Activated B cell treated with CpG ODN at 0.5 μM for 24 hours (primary cell): Measurements from ENCODE around the gene YAF2. TPM values are rescaled to one million over a fixed set of nuclear protein-coding genes. Genes with fewer than 3 reads are reported as not detected.
"Not testable (repeated sequence)": the region's sequence is repeated elsewhere in the genome, so short reads cannot be mapped to it uniquely, and the experiment has no call there.

Source experiments
- ATAC-seq: fragments of 200-7000 bp; cut with Tn5 transposase; one replicate; pipeline ENCODE4 v1.10.0; 2021; ENCODE audit warnings: low read depth, mild to moderate bottlenecking, moderate library complexity
- CTCF ChIA-PET: fragments of 350-600 bp; sonication (Branson Sonifier 250); formaldehyde crosslinking; loops from one replicate; lab custom pipeline; 2021; ENCODE audit warnings: antibody characterized with exemption; lab: Charles Lee
- POLR2A ChIA-PET: fragments of 350-600 bp; sonication (Branson Sonifier 250); formaldehyde crosslinking; loops from one replicate; lab custom pipeline; 2021; ENCODE audit warnings: antibody characterized with exemption; lab: Charles Lee
- DNase-seq: peaks from one replicate; pipeline ENCODE4 v3.0.0; 2022
- H3K27ac Mint-ChIP-seq: one replicate; pipeline ENCODE4 v1.8.0; 2020; ENCODE audit warnings: mixed read lengths
- H3K27me3 Mint-ChIP-seq: one replicate; pipeline ENCODE4 v1.8.0; 2021; ENCODE audit warnings: mixed read lengths
- H3K36me3 Mint-ChIP-seq: one replicate; pipeline ENCODE4 v1.8.0; 2021; ENCODE audit warnings: low read depth, mixed read lengths
- H3K4me1 Mint-ChIP-seq: one replicate; pipeline ENCODE4 v1.8.0; 2021; ENCODE audit warnings: mixed read lengths
- H3K4me3 Mint-ChIP-seq: one replicate; pipeline ENCODE4 v1.8.0; 2020; ENCODE audit warnings: mild to moderate bottlenecking, mixed read lengths
- H3K9me3 Mint-ChIP-seq: one replicate; pipeline ENCODE4 v1.8.0; 2020; ENCODE audit warnings: mixed read lengths
- intact Hi-C: fragments of 100-400 bp; cut with micrococcal nuclease; formaldehyde crosslinking; loops from one replicate; pipeline ENCODE4 v1.15.1; 2024
- total RNA-seq: library from RNA; stranded (reverse); gene quantifications from 2 replicates; pipeline ENCODE4 v1.2.3, GENCODE V29; 2022
- TF ChIP-seq, protein P1 (sequence below): fragments of 200-600 bp; IDR thresholded peaks from one replicate; pipeline ENCODE4 v1.8.0; 2022; ENCODE audit warnings: antibody characterized with exemption, mild to moderate bottlenecking

Gene YAF2
- total RNA-seq, 1 donor from 2014 or later: 38.5 TPM

DNA sequence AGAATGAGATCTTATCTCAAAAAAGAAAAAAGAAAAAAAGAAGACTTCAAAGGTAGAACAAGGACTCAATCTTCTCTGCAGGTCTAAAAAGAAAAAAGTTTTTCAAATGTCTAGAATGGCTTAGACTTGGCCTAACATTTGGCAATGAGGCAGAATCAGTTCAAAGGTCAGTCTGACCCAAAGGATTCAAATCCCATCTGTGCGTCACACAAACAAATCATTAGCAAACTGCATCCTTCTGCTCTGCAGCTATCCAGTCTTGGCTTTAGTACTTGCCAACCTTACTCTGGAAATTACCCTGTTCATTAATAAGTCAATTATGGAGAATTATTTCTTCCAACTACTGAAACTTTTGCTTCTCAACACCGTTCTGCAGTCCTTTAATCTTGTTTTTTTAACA lies 3.1 kb downstream of the YAF2 start:
- Mint-ChIP-seq H3K9me3 (no peaks in the 10 kb centered on the region), H3K27ac (no peak overlapping the region), H3K36me3 (peaks cover 37% of the 10 kb centered on the region), H3K4me3 (no peak overlapping the region), H3K4me1 (peaks cover 43% of the 10 kb centered on the region), H3K27me3 (no peaks in the 10 kb centered on the region)
- ChIA-PET CTCF (no interaction called here), POLR2A (no interaction called here)
- DNase-seq (no peak), ATAC-seq (no peak)
- intact Hi-C loops: loop anchor here (5.0 to 10.0 kb wide), 3 partner anchors 48 to 1570 kb away; partner anchors contain the start of gene TWF1
- TF ChIP-seq, protein P1, sequence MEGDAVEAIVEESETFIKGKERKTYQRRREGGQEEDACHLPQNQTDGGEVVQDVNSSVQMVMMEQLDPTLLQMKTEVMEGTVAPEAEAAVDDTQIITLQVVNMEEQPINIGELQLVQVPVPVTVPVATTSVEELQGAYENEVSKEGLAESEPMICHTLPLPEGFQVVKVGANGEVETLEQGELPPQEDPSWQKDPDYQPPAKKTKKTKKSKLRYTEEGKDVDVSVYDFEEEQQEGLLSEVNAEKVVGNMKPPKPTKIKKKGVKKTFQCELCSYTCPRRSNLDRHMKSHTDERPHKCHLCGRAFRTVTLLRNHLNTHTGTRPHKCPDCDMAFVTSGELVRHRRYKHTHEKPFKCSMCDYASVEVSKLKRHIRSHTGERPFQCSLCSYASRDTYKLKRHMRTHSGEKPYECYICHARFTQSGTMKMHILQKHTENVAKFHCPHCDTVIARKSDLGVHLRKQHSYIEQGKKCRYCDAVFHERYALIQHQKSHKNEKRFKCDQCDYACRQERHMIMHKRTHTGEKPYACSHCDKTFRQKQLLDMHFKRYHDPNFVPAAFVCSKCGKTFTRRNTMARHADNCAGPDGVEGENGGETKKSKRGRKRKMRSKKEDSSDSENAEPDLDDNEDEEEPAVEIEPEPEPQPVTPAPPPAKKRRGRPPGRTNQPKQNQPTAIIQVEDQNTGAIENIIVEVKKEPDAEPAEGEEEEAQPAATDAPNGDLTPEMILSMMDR: no peak

DNA sequence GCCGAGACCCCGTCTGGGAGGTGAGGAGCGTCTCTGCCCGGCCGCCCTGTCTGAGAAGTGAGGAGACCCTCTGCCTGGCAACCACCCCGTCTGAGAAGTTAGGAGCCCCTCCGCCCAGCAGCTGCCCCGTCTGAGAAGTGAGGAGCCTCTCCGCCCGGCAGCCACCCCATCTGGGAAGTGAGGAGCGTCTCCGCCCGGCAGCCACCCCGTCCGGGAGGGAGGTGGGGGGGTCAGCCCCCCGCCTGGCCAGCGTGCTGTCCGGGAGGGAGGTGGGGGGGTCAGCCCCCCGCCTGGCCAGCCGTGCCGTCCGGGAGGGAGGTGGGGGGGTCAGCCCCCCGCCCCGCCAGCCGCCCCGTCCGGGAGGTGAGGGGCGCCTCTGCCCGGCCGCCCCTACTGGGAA lies 10.5 kb downstream of the YAF2 start:
- intact Hi-C loops, H3K27me3 Mint-ChIP-seq, CTCF ChIA-PET, POLR2A ChIA-PET, H3K4me3 Mint-ChIP-seq, ATAC-seq, DNase-seq, H3K4me1 Mint-ChIP-seq, H3K9me3 Mint-ChIP-seq, H3K27ac Mint-ChIP-seq: not testable (repeated sequence)
- peaks cover 21% of the 10 kb centered on the region for H3K36me3 Mint-ChIP-seq

DNA sequence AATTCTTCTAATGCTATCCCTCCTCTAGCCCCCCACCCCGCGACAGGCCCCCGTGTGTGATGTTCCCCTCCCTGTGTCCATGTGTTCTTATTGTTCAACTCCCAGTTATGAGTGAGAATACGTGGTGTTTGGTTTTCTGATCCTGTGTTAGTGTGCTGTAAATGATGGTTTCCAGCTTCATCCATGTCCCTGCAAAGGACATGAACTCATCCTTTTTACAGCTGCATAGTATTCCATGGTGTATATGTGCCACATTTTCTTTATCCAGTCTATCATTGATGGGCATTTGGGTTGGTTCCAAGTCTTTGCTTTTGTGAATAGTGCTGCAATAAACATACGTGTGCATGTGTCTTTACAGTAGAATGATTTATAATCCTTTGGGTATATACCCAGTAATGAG lies 13.5 kb downstream of the YAF2 start:
- DNase-seq, H3K4me3 Mint-ChIP-seq, H3K27me3 Mint-ChIP-seq, intact Hi-C loops, H3K27ac Mint-ChIP-seq, POLR2A ChIA-PET, CTCF ChIA-PET, ATAC-seq, H3K9me3 Mint-ChIP-seq: not testable (repeated sequence)
- Mint-ChIP-seq H3K4me1 (peaks cover 11% of the 10 kb centered on the region), H3K36me3 (peaks cover 17% of the 10 kb centered on the region)

DNA sequence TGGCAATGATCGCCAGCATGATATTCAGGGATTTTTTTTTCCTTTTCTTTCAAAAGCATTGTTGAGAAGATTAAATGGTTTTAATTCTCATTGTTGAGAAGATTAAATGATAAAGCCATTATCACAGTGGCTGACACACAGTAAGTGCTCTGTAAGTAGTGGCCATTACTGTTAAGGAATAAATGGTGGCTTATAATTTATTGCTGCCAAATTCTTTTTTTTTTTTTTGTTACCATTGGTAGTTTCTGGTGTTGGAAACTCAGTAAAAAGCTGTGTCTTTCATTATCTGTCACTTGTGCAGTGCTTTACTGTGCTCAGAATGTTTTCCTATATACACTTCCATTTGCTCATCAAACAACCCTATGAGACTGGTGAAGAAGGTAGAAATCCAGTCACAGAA lies 15.3 kb downstream of the YAF2 start:
- TF ChIP-seq, protein P1: no peak
- CTCF ChIA-PET: no interaction called here
- Mint-ChIP-seq H3K9me3 (no peaks in the 10 kb centered on the region), H3K36me3 (peaks cover 17% of the 10 kb centered on the region), H3K4me3 (no peak overlapping the region), H3K27ac (no peak overlapping the region), H3K4me1 (peaks cover 22% of the 10 kb centered on the region), H3K27me3 (no peaks in the 10 kb centered on the region)
- intact Hi-C loops: no loop called here
- DNase-seq (no peak), ATAC-seq (no peak)
- POLR2A ChIA-PET: no interaction called here

DNA sequence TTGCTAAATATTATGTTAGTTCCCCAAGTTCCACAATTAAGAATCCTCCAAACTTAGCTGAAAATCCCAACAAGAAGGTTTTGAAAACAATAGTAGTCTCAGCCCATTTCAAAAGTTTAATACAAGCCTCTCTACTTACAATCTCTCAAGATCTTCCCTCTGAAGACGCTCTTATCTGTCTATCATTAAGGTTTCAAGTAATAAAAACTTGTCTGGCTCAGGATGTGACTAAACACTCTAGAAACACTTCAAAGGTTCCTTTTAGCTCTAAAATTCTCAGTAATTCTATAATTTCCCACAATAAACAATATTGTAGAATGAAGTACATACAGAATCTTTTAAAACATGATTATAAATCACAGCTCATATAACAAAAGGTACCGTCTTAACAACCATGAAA lies 16.3 kb downstream of the YAF2 start:
- Mint-ChIP-seq H3K4me3 (no peak overlapping the region), H3K9me3 (no peaks in the 10 kb centered on the region), H3K27me3 (no peaks in the 10 kb centered on the region), H3K36me3 (peaks cover 17% of the 10 kb centered on the region), H3K27ac (no peak overlapping the region), H3K4me1 (peaks cover 24% of the 10 kb centered on the region)
- intact Hi-C loops: no loop called here
- TF ChIP-seq, protein P1: no peak
- DNase-seq (no peak), ATAC-seq (no peak)
- ChIA-PET CTCF (no interaction called here), POLR2A (no interaction called here)

DNA sequence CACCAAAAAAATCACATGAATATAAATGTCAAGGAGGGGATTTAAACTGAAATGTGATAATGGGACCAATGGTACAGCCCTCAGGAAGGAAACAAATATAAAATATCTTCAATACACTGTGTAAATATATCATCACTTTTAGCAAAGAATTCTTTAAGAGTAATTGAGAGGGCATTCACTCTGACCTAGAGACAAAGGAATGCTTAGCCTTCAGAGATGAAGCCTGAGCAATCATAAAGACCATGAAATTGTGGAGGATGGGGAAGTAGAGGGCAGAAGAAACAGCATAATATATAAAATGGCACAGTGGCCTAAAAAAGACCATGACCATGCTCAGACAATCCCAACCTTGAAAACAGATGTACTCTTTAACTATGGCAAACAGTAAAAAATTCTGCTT lies 20.4 kb downstream of the YAF2 start:
- ChIA-PET CTCF (no interaction called here), POLR2A (no interaction called here)
- peaks cover 5% of the 10 kb centered on the region for H3K36me3 Mint-ChIP-seq
- peaks cover 40% of the 10 kb centered on the region for H3K4me1 Mint-ChIP-seq
- ATAC-seq (no peak), DNase-seq (no peak)
- H3K27me3 Mint-ChIP-seq: no peaks in the 10 kb centered on the region
- intact Hi-C loops: no loop called here
- H3K4me3 Mint-ChIP-seq: no peak overlapping the region
- no peaks in the 10 kb centered on the region for H3K9me3 Mint-ChIP-seq
- H3K27ac Mint-ChIP-seq: no peak overlapping the region
- TF ChIP-seq, protein P1: no peak
